ENCODE measurements around the gene SLC20A1.

Gene SLC20A1

DNA sequence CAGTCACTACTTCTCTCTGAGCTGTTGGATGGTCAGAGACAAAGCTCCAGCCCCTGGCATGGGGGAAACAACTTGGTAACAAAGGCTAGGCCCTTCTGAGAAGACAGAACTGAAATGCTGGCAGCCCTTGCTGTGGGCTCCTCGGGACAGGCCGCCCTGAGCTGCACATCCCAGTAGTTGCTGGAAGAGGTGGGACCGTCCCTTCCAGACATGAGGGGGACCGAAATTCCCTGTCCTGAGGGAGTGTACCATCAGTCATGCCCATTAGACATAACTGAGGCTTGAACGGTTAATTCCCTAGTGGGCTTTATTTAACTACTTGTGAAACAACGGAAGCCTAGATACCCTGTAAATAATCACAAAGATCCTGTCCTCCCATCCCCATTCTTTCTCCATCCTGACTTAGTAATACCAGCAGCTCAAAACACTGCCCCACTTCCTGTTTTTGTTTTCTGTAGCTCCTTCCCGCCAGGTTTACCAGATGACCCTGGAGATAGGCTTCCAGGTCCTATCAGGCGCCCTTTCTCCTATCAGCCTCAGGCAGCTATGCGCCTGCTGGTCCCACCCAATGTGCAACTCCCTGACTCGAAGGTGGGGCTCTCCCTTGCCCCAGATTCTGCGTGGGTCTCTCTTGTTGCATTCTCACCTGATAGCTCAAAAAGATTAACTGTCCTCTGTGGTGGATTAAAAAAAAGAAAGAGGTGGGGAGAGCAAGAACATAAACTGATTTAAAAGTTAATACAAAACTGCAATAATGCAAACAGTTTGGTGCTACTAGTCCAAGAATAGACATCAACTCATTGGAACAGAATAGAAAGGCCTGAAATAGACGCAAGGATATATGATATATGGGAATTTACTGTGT lies 38.0 kb downstream of the SLC20A1 start:
- in situ Hi-C loops (cut with HindIII; ENCODE audit: low pct_unique_long_range_greater_than_20kb, low sequenced_read_pairs): no loop called here
- no peak for DNase-seq (ENCODE audit: low read depth in 1 of 2, low spot score in 1 of 2)
- TF ChIP-seq JUND (IDR thresholded peaks at IDR 0.05; ENCODE audit: low read depth): no peak

DNA sequence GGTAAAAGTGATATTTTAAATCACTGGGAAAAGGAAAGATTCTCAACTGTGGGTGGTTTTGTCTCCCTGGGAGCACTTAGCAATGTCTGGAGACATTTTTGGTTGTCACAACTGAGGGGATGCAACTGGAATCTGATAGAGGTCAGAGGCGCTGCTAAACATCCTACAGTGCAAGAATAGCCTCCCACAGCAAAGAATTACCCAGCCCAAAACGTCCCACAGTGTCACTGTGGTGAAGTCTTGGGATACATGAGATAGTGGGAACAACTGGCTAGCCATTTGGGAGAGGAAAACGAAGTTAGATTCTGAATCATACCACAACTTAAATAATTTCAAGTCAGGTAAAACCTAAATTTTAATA lies 38.7 kb downstream of the SLC20A1 start:
- no peak for TF ChIP-seq JUND (IDR thresholded peaks at IDR 0.05; ENCODE audit: low read depth)
- no peak for DNase-seq (ENCODE audit: low read depth in 1 of 2, low spot score in 1 of 2)
- in situ Hi-C loops (cut with HindIII; ENCODE audit: low pct_unique_long_range_greater_than_20kb, low sequenced_read_pairs): no loop called here

DNA sequence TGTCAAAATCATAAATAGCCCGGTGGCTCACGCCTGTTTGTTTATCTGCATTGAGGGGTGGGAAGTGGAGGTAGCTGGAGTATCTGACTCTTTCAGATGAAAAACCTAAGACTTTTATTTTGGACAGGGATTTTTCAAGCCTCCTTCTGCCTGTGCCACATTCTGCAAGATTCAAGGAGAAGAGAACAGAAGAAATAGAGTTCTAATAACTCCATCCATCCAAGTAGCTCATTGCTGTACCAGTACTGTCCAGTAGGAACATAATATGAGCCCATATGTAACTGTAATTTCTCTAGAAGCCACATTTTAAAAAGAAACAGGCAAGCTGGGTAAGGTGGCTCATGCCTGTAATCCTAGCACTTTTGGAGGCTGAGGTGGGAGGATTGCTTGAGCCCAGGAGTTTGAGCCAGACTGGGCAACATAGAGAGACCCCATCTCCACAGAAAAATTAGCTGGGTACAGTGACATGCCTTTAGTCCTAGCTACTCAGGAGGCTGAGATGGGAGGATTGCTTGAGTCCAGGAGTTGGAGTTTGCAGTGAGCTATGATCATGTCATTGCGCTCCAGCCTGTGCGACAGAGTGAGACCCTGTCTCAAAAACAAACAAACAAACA lies 39.6 kb downstream of the SLC20A1 start:
- DNase-seq (ENCODE audit: low read depth in 1 of 2, low spot score in 1 of 2): no peak
- in situ Hi-C loops (cut with HindIII; ENCODE audit: low pct_unique_long_range_greater_than_20kb, low sequenced_read_pairs): no loop called here
- no peak for TF ChIP-seq JUND (IDR thresholded peaks at IDR 0.05; ENCODE audit: low read depth)

DNA sequence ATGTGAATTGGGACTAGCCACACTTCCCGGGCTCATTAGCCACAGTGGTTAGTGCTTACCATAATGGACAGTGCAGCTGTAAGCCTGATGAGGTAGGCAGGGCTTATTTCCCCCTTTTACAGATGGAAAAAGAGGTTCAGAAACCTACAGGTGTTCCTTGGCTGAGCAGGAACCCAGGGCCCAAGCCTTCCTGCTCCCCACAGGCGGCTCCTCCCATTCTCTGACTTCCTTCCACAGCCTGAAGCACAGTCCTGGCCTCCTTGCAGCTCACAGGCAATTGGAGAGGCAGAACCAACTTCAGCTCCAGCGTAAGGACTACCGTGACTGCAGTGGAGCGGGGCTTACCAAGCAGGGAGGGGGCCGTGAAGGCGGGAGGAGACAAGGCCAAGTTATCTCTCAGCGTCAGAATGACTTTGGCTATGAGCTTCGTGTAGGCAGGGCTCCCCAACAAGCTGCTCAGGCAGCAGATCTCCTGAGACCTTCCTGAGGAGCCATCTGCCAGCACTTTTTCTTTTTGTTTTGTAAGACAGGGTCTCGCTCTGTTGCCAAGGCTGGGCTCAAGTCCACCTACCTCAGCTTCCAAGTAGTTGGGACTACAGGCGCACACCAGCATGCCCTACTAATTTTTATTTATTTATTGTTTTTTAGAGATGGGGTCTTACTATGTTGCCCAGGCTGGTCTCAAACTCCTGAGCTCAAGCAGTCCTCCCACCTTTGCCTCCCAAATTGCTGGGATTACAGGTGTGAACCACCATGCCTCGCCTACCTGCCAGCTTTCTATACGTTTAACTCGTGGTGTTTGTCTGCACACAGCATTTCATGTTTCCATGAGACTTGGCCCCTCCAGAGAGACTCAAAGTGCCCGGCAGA lies 40.8 kb downstream of the SLC20A1 start:
- no peak for TF ChIP-seq JUND (IDR thresholded peaks at IDR 0.05; ENCODE audit: low read depth)
- DNase-seq (ENCODE audit: low read depth in 1 of 2, low spot score in 1 of 2): no peak
- in situ Hi-C loops (cut with HindIII; ENCODE audit: low pct_unique_long_range_greater_than_20kb, low sequenced_read_pairs): no loop called here

DNA sequence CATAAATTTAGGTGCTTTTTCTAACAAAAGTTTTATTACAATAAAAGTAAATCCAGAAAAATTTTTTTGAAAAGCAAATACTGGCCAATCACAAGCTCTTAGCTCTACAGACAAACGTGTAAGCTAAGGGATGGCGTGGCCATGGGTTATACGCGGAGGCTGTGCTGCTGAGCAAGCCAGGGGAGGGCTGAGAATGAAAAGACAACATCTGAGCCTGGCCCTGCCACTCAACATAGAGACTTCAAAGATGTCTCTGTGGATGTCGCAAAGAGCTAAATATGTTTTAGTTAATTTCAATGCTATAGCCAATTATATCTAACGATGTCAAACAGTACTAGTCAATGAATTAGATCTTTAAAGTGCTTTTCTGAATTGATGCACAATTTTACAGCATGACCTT lies 41.8 kb downstream of the SLC20A1 start:
- in situ Hi-C loops (cut with HindIII; ENCODE audit: low pct_unique_long_range_greater_than_20kb, low sequenced_read_pairs): no loop called here
- DNase-seq (ENCODE audit: low read depth in 1 of 2, low spot score in 1 of 2): no peak
- no peak for TF ChIP-seq JUND (IDR thresholded peaks at IDR 0.05; ENCODE audit: low read depth)

DNA sequence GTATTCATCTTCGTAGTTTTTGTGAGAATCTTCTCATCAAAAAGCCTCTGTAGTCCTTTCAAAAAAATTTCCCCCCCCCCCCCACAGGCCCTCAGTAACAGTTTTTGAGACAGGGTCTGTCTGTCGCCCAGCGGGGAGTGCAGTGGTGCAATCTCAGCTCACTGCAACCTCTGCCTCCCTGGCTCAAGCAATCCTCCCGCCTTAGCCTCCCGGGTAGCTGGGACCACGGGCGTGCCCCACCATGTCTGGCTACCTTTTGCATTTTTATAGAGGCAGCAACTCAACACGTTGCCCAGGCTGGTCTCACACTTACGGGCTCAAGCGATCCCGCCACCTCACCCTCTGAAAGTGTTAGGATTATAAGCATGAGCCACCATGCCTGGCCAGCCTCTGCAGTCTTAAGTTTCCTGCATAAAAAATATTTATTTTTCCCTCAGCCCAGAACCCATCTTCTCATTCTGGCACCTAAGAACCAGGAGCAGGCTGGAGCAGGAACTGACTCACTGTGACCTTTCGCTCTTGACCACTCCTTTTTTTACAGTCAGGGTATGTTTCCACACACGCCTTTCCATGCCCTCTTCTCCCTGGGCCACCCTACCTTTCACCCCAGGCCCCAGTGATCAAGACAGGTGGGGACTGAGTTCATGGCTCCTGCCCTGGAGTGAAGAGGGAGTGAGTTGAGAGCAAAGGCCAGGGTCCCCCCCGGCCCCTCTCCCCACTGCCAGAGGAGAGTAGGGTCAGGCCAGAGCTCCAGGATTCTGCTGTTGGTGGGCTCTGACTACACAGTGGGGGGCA lies 42.5 kb downstream of the SLC20A1 start:
- no peak for TF ChIP-seq JUND (IDR thresholded peaks at IDR 0.05; ENCODE audit: low read depth)
- in situ Hi-C loops (cut with HindIII; ENCODE audit: low pct_unique_long_range_greater_than_20kb, low sequenced_read_pairs): no loop called here
- no peak for DNase-seq (ENCODE audit: low read depth in 1 of 2, low spot score in 1 of 2)

DNA sequence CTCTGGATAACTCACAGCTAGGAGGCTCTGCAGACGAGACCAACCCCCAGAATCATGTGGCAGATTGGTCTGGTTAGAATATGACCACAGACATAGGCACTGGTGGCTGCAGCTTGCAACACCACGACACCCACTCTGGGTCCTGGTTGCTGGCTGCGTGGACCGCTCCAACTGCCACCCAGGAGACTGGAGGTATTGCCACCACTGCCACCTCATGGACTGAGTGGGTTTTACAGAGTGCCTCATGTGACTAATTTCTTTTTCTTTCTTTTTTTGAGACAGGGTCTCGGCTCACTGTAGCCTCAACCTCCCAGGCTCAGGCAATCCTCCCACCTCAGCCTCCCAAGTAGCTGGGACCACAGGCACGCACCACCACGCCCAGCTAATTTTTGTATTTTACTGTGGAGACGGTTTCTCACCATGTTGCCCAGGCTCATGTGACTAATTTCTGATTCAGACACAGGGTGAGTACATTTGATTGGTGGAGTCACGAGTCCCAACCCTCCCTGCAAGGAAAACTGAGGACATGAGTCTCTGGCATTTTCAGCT lies 45.2 kb downstream of the SLC20A1 start:
- no peak for TF ChIP-seq JUND (IDR thresholded peaks at IDR 0.05; ENCODE audit: low read depth)
- in situ Hi-C loops (cut with HindIII; ENCODE audit: low pct_unique_long_range_greater_than_20kb, low sequenced_read_pairs): no loop called here
- DNase-seq (ENCODE audit: low read depth in 1 of 2, low spot score in 1 of 2): peak in 1 of 2 experiments; percentile 78

DNA sequence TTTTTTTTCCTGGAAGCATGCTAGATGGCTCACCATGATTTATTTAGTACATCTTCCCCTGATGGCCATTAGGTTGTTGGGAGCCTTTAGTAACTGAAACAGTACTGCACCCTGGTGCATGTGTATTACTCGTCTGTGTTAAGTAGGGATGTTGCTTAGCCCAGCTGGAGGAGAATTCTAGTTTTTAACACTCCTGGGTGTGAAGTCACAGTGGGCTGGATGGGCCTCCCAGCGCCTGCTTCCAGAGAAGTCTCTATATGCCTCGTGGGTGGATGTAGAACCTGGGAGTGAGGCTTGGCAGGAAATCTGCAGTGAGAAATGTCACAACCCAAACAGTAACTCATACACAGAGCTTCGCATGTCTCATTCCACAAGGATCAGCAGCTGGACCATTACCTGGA lies 46.1 kb downstream of the SLC20A1 start:
- no peak for TF ChIP-seq JUND (IDR thresholded peaks at IDR 0.05; ENCODE audit: low read depth)
- in situ Hi-C loops (cut with HindIII; ENCODE audit: low pct_unique_long_range_greater_than_20kb, low sequenced_read_pairs): no loop called here
- no peak for DNase-seq (ENCODE audit: low read depth in 1 of 2, low spot score in 1 of 2)

DNA sequence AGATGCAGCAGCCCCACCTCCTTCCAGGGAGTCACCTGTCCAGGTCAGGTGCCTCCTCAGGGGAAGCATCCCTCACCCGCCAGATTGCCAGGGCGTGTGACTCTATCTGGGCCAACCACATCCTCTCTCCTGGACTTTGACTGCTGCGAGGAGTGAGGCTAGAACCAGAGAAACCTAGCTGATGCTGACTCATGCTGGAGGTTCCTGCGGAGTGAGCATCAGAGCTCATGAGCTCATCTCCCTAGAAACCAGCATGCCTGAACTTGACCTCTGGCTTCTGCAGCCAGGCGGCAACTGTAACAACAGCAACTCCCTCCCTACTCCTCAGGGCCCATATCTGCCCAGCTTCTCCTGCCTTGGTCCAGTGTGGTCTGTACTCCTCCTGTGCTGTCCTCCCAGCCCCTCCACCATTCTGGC lies 46.8 kb downstream of the SLC20A1 start:
- no peak for TF ChIP-seq JUND (IDR thresholded peaks at IDR 0.05; ENCODE audit: low read depth)
- in situ Hi-C loops (cut with HindIII; ENCODE audit: low pct_unique_long_range_greater_than_20kb, low sequenced_read_pairs): no loop called here
- peak in 1 of 2 experiments; percentile 56 for DNase-seq (ENCODE audit: low read depth in 1 of 2, low spot score in 1 of 2)

DNA sequence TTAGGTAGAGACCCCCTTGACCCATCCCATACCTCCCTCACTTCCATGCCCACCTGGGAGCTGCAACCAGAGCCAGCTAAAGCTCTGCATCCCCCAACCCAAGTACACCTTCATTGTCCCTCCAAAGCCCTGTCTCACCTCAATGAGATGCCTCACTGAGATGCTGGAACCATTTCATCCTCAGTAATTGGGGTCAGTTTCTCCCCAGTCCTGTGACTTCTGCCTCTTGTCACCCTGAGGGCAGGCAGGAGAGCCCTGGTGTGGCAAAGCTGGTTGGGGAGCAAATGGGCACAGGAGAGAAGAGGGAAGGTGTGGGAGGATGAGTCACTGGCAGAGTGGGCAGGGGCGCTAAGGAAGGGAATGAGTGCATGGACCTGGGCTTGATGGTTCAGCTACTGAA lies 47.2 kb downstream of the SLC20A1 start:
- no peak for DNase-seq (ENCODE audit: low read depth in 1 of 2, low spot score in 1 of 2)
- no peak for TF ChIP-seq JUND (IDR thresholded peaks at IDR 0.05; ENCODE audit: low read depth)
- in situ Hi-C loops (cut with HindIII; ENCODE audit: low pct_unique_long_range_greater_than_20kb, low sequenced_read_pairs): no loop called here

DNA sequence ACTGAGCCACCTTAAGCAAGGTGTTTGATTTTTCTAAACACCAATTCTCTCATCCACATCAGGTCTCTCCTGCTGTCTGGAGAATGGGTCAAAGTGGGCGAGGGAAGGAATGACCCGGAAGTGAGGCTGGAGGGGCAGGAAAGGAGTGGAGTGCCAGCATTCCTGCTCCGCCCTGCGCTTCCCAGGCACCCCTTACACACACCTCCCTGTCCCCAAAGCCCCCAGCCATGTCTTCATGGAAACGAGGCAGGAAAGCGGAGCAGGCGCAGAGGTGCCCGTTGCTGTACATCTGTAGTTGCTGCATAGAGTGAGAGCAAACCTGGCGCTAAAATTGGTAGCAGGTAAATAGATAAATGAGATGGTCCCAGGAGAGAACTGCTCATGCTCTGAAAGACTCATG lies 47.9 kb downstream of the SLC20A1 start:
- in situ Hi-C loops (cut with HindIII; ENCODE audit: low pct_unique_long_range_greater_than_20kb, low sequenced_read_pairs): no loop called here
- no peak for DNase-seq (ENCODE audit: low read depth in 1 of 2, low spot score in 1 of 2)
- no peak for TF ChIP-seq JUND (IDR thresholded peaks at IDR 0.05; ENCODE audit: low read depth)

DNA sequence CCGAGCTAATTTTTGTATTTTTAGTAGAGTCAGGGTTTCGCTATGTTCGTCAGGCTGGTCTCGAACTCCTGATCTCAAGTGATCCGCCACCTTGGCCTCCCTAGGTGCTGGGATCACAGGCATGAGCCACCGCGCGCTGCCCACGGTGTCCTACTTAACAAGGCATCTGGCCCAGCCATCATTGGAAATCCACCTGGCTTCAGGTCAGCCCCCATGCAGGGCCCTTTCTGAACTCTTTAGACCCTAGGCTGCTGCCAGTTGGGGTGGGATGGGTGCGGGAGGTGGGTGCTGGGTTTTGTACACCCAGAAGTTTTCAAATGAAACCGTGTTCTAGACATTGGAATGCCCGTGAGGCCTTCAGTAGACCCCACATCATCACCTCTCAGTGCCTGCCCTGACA lies 48.4 kb downstream of the SLC20A1 start:
- no peak for TF ChIP-seq JUND (IDR thresholded peaks at IDR 0.05; ENCODE audit: low read depth)
- no peak for DNase-seq (ENCODE audit: low read depth in 1 of 2, low spot score in 1 of 2)
- in situ Hi-C loops (cut with HindIII; ENCODE audit: low pct_unique_long_range_greater_than_20kb, low sequenced_read_pairs): no loop called here

All from T47D (cell line).